BE2C (cell line): ENCODE results near the gene SLC24A3.

ENCODE experiments used
- DNase-seq: peaks from one replicate; pipeline ENCODE4 v3.0.0-alpha.2; 2020
- H3K27me3 ChIP-seq: fragments of 250-450 bp; sonication (Bioruptor Pico); 2 replicates; pipeline ENCODE4 v1.5.1; 2020; ENCODE audit warnings: mild to moderate bottlenecking
- H3K36me3 ChIP-seq: fragments of 250-450 bp; sonication (Bioruptor Pico); 2 replicates; pipeline ENCODE4 v1.5.1; 2020; ENCODE audit warnings: mild to moderate bottlenecking
- H3K4me1 ChIP-seq: fragments of 250-450 bp; sonication (Bioruptor Pico); 2 replicates; pipeline ENCODE4 v1.5.1; 2020
- H3K4me3 ChIP-seq: 2 replicates; pipeline ENCODE4 v1.5.1; 2011; ENCODE audit warnings: low read depth, low read length
- H3K9me3 ChIP-seq: fragments of 250-450 bp; sonication (Bioruptor Pico); 2 replicates; pipeline ENCODE4 v1.5.1; 2020
- CTCF ChIP-seq: IDR thresholded peaks from 2 replicates; pipeline ENCODE4 v1.5.1; 2012; ENCODE audit warnings: mild to moderate bottlenecking, low read depth, low read length

SLC24A3 gene

DNA sequence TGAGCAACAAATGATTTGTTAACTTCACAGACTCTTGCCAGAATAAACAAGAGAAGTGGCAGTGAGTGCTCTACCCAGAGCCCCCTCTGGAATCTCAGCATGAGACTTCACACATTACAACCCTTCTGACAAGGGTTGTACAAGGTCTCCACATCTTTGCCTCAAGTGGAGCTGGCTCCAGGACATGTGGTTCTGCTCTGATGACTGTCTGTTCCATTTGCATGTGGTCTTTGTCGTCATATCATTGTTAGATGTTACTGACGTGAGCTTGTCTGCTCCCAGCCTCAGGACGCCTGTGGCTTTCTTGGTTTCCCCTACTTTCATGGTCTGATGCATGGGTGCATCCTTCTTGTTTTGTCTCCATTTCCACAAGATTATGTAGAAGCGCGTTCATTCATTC, 115.0 kb downstream of the SLC24A3 start:
- peaks cover 2% of the 10 kb centered on the region; the same call in 1 of the 2 replicates for H3K27me3 ChIP-seq
- H3K36me3 ChIP-seq, result no peaks in the 10 kb centered on the region
- H3K4me3 ChIP-seq, result no peak overlapping the region
- no peak for TF ChIP-seq CTCF
- no peak for DNase-seq
- H3K9me3 ChIP-seq, result no peaks in the 10 kb centered on the region
- H3K4me1 ChIP-seq, result no peaks in the 10 kb centered on the region

DNA sequence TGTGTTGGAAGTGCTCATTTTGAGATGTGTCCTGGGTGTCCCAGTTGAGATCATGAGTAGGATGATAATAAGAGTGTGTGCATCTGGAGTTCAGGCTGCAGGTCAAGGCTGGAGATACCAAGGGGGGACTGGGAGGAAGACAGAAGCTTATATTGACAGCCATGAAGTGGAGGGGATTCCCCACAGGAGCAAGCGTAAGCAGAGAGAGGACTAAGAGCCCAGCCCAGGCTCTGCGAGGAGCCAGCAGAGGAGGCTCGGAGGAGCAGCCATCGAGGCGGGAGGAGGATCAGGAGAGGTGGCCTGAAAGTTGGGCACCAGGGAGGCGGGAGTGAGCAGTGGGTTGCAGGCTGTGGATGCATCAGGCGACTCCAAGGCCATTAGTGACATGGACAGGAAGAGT, 116.2 kb downstream of the SLC24A3 start:
- Histone ChIP-seq H3K4me1 (no peaks in the 10 kb centered on the region), H3K9me3 (no peaks in the 10 kb centered on the region), H3K27me3 (peaks cover 2% of the 10 kb centered on the region; the same call in 1 of the 2 replicates), H3K4me3 (no peak overlapping the region), H3K36me3 (no peaks in the 10 kb centered on the region)
- DNase-seq, result no peak
- no peak for TF ChIP-seq CTCF

GRCh38 chr20:19330038-19330437, 117.6 kb downstream of the SLC24A3 start:
- H3K9me3 ChIP-seq, result no peaks in the 10 kb centered on the region
- H3K4me1 ChIP-seq, result no peaks in the 10 kb centered on the region
- H3K36me3 ChIP-seq, result no peaks in the 10 kb centered on the region
- H3K27me3 ChIP-seq, result peaks cover 2% of the 10 kb centered on the region; the same call in 1 of the 2 replicates
- no peak for DNase-seq
- no peak overlapping the region for H3K4me3 ChIP-seq
- TF ChIP-seq CTCF, result no peak

- no peaks in the 10 kb centered on the region for H3K4me1 ChIP-seq
- H3K9me3 ChIP-seq, result no peaks in the 10 kb centered on the region
- no peaks in the 10 kb centered on the region for H3K36me3 ChIP-seq
- no peak overlapping the region for H3K4me3 ChIP-seq
- TF ChIP-seq CTCF, result no peak
- DNase-seq, result no peak
- H3K27me3 ChIP-seq, result peaks cover 2% of the 10 kb centered on the region; the same call in 1 of the 2 replicates
These were observed 118.3 kb downstream of the SLC24A3 start for GRCh38 chr20:19330731-19331130.

GRCh38 chr20:19333563-19333962, 121.1 kb downstream of the SLC24A3 start:
- Histone ChIP-seq H3K36me3 (no peaks in the 10 kb centered on the region), H3K4me1 (no peaks in the 10 kb centered on the region), H3K9me3 (no peaks in the 10 kb centered on the region), H3K27me3 (peaks cover 2% of the 10 kb centered on the region; the same call in 1 of the 2 replicates), H3K4me3 (no peak overlapping the region)
- no peak for DNase-seq
- no peak for TF ChIP-seq CTCF

DNA sequence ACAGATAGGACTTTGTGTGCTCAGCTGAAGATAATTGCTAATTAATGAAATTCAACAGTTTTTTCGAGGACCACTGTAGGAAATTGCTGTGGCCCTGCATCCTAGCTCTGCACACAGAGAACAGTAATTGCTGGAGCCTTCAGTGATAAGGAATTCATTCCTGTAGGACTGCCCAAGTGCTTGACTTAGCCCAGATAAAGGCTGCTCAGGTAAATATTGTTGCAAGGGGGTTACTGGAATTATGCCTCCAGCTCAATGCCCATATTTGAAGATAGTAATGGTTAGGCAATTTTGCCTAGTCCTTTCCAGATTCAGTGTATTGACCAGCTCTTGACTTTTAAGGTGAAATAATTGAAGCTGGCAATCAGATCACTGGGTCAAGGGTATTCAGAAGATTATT, 122.9 kb downstream of the SLC24A3 start:
- H3K9me3 ChIP-seq, result no peaks in the 10 kb centered on the region
- H3K4me3 ChIP-seq, result no peak overlapping the region
- H3K27me3 ChIP-seq, result peaks cover 2% of the 10 kb centered on the region; the same call in 1 of the 2 replicates
- H3K4me1 ChIP-seq, result no peaks in the 10 kb centered on the region
- no peak for DNase-seq
- no peak for TF ChIP-seq CTCF
- no peaks in the 10 kb centered on the region for H3K36me3 ChIP-seq
